Right renal cortex interstitium (tissue), 3 donors: Measurements from ENCODE around the gene VWA2. TPM values are rescaled to one million over a fixed set of nuclear protein-coding genes. Genes with fewer than 3 reads are reported as not detected.

Experiments used
- DNase-seq, 3 donors: peaks; one replicate each; pipeline ENCODE4 v3.0.0-alpha.2; 2013; ENCODE audit warnings: low read depth in 3 of 3, low spot score in 2 of 3
- polyA plus RNA-seq, 3 donors: library from polyadenylated mRNA; unstranded; fragments of 120-200 nt; gene quantifications; one replicate each; pipeline ENCODE4 v1.2.1, GENCODE V29; 2013; ENCODE audit not compliant: insufficient read length in 3 of 3

VWA2 gene
- polyA plus RNA-seq, 3 donors: 1.6 to 2.1 (median 1.7) TPM

GRCh38 chr10:114337510-114338462, 98.7 kb downstream of the VWA2 start:
- no peak for DNase-seq

GRCh38 chr10:114340816-114341215, 101.8 kb downstream of the VWA2 start:
- DNase-seq: no peak

Other genes with a start within 250 kb of the VWA2 start
- gene ADRB1, start 195.4 kb upstream of the VWA2 start, polyA plus RNA-seq: under 1 TPM; 0.06 to 0.10 (median 0.07) TPM
- 10 to 100 TPM; 23.0 to 25.1 (median 24.1) TPM for gene CCDC186, start 65.1 kb upstream of the VWA2 start, polyA plus RNA-seq
- gene TDRD1, start 59.9 kb upstream of the VWA2 start, polyA plus RNA-seq: under 1 TPM in 1 of 3 donors, not detected in 2; 0.04 TPM
- 10 to 100 TPM; 42.2 to 48.0 (median 44.4) TPM for gene AFAP1L2, start 165.2 kb downstream of the VWA2 start, polyA plus RNA-seq